Epithelial cell of prostate (primary cell): ENCODE data around the gene GRIFIN.

Experiments used
- DNase-seq: peaks from one replicate; pipeline ENCODE4 v3.0.0-alpha.2; 2011; ENCODE audit warnings: low read depth, low spot score
- H3K27ac ChIP-seq: fragments of 450-650 bp; 2 replicates; pipeline ENCODE4 v1.5.1; 2017; ENCODE audit warnings: mild to moderate bottlenecking

Gene GRIFIN

GRCh38 chr7:2483494-2483893 is 7.3 kb upstream of the GRIFIN start:
- DNase-seq = no peak
- H3K27ac ChIP-seq = no peak overlapping the region

GRCh38 chr7:2482725-2483451 is 6.7 kb upstream of the GRIFIN start:
- no peak for DNase-seq

GRCh38 chr7:2481195-2481594 is 5.0 kb upstream of the GRIFIN start:
- DNase-seq = no peak

More at GRCh38 chr7:2482725-2483451, 6.7 kb upstream of the GRIFIN start:
- no peak overlapping the region for H3K27ac ChIP-seq

GRCh38 chr7:2480070-2480408 is 3.8 kb upstream of the GRIFIN start:
- H3K27ac ChIP-seq = no peak overlapping the region
- DNase-seq = no peak

More at GRCh38 chr7:2481195-2481594, 5.0 kb upstream of the GRIFIN start:
- no peak overlapping the region for H3K27ac ChIP-seq

- no peak overlapping the region for H3K27ac ChIP-seq
- no peak for DNase-seq
Measured at GRCh38 chr7:2479276-2480069, 3.3 kb upstream of the GRIFIN start.

GRCh38 chr7:2478800-2479199 is 2.6 kb upstream of the GRIFIN start:
- no peak overlapping the region for H3K27ac ChIP-seq
- DNase-seq = no peak

- H3K27ac ChIP-seq = no peak overlapping the region
- no peak for DNase-seq
Measured at GRCh38 chr7:2478399-2478785, 2.2 kb upstream of the GRIFIN start.

GRCh38 chr7:2477447-2478398 is 1.5 kb upstream of the GRIFIN start:
- no peak for DNase-seq
- no peak overlapping the region for H3K27ac ChIP-seq

- DNase-seq = no peak
- no peak overlapping the region for H3K27ac ChIP-seq
Measured at GRCh38 chr7:2476776-2477446, 713 bp upstream of the GRIFIN start.

- no peak overlapping the region for H3K27ac ChIP-seq
- DNase-seq = no peak
Measured at GRCh38 chr7:2475678-2476015, 551 bp downstream of the GRIFIN start.

GRCh38 chr7:2474813-2475677 is 1.2 kb downstream of the GRIFIN start:
- no peak for DNase-seq
- no peak overlapping the region for H3K27ac ChIP-seq

GRCh38 chr7:2474224-2474623 is 2.0 kb downstream of the GRIFIN start:
- no peak for DNase-seq
- no peak overlapping the region for H3K27ac ChIP-seq

GRCh38 chr7:2473496-2474180 is 2.6 kb downstream of the GRIFIN start:
- no peak overlapping the region for H3K27ac ChIP-seq
- DNase-seq = no peak

GRCh38 chr7:2472739-2473138 is 3.5 kb downstream of the GRIFIN start:
- no peak overlapping the region for H3K27ac ChIP-seq
- DNase-seq = no peak

GRCh38 chr7:2471396-2471795 is 4.8 kb downstream of the GRIFIN start:
- H3K27ac ChIP-seq = peak overlapping the region; percentile 64
- no peak for DNase-seq

GRCh38 chr7:2471022-2471329 is 5.2 kb downstream of the GRIFIN start:
- H3K27ac ChIP-seq = peak overlapping the region; percentile 64
- DNase-seq = peak; percentile 40

- DNase-seq = no peak
- peak overlapping the region; percentile 64 for H3K27ac ChIP-seq
Measured at GRCh38 chr7:2470204-2471021, 5.8 kb downstream of the GRIFIN start.
